HepG2 (cell line): Measurements from ENCODE around the gene TOP2B. TPM values are rescaled to one million over a fixed set of nuclear protein-coding genes. Genes with fewer than 3 reads are reported as not detected.
A peak's percentile ranks its signal among the peaks of the same experiment; 100 is the strongest.

Source experiments
- GATAD2A ChIP-seq: IDR thresholded peaks from 2 replicates; pipeline ENCODE4 v1.6.1; 2016
- GMEB1 ChIP-seq: sonication (generic); formaldehyde crosslinking; IDR thresholded peaks from 2 replicates; pipeline ENCODE4 v1.5.1; 2020; ENCODE audit warnings: missing genetic modification reagents, mild to moderate bottlenecking, borderline replicate concordance
- HDAC2 ChIP-seq: sonication (generic); formaldehyde crosslinking; IDR thresholded peaks from 2 replicates; pipeline ENCODE4 v1.4.0; 2020; ENCODE audit warnings: missing genetic modification reagents
- HHEX ChIP-seq: IDR thresholded peaks from 2 replicates; pipeline ENCODE4 v1.6.1; 2016; ENCODE audit warnings: control low read depth
- HOXA3 ChIP-seq: sonication (generic); formaldehyde crosslinking; IDR thresholded peaks from 2 replicates; pipeline ENCODE4 v1.5.0; 2020; ENCODE audit warnings: missing genetic modification reagents
- KDM1A ChIP-seq: IDR thresholded peaks from 2 replicates; pipeline ENCODE4 v1.6.1; 2016; ENCODE audit warnings: missing compliant biosample characterization
- KDM5A ChIP-seq: fragments of 200-600 bp; sonication (generic); IDR thresholded peaks from 2 replicates; pipeline ENCODE4 v1.7.0; 2018; ENCODE audit warnings: antibody characterized with exemption, mild to moderate bottlenecking, low read length, borderline replicate concordance
- LRRFIP1 ChIP-seq: sonication (generic); formaldehyde crosslinking; conservative IDR thresholded peaks from 2 replicates; pipeline ENCODE4 v1.4.0; 2020; ENCODE audit warnings: missing genetic modification reagents
- NAIF1 ChIP-seq: sonication (generic); formaldehyde crosslinking; IDR thresholded peaks from 2 replicates; pipeline ENCODE4 v1.5.0; 2020; ENCODE audit warnings: mild to moderate bottlenecking, missing genetic modification reagents, borderline replicate concordance
- NCOA1 ChIP-seq: sonication (generic); formaldehyde crosslinking; IDR thresholded peaks from 2 replicates; pipeline ENCODE4 v1.9.0; 2021; ENCODE audit warnings: missing genetic modification reagents
- NFE2L1 ChIP-seq: sonication (generic); formaldehyde crosslinking; IDR thresholded peaks from 2 replicates; pipeline ENCODE4 v1.4.0; 2020; ENCODE audit warnings: missing genetic modification reagents, mild to moderate bottlenecking, borderline replicate concordance
- NRL ChIP-seq: sonication (generic); formaldehyde crosslinking; IDR thresholded peaks from 2 replicates; pipeline ENCODE4 v1.5.0; 2020; ENCODE audit warnings: missing genetic modification reagents, mild to moderate bottlenecking, moderate library complexity, borderline replicate concordance
- ONECUT2 ChIP-seq: sonication (generic); formaldehyde crosslinking; IDR thresholded peaks from 2 replicates; pipeline ENCODE4 v1.4.0; 2020; ENCODE audit warnings: missing genetic modification reagents
- PITX1 ChIP-seq: sonication (generic); formaldehyde crosslinking; IDR thresholded peaks from 2 replicates; pipeline ENCODE4 v1.5.1; 2020; ENCODE audit warnings: mild to moderate bottlenecking, missing genetic modification reagents
- PRMT3 ChIP-seq: sonication (generic); formaldehyde crosslinking; IDR thresholded peaks from 2 replicates; pipeline ENCODE4 v1.8.1; 2022; ENCODE audit warnings: low read depth, mild to moderate bottlenecking, moderate library complexity, missing genetic modification reagents, borderline replicate concordance
- PTBP1 ChIP-seq: fragments of 200-400 bp; formaldehyde crosslinking; IDR thresholded peaks from 2 replicates; pipeline ENCODE4 v1.6.1; 2018; ENCODE audit warnings: low read length, low read depth; ENCODE audit not compliant: poor library complexity, severe bottlenecking
- RARA ChIP-seq: IDR thresholded peaks from 2 replicates; pipeline ENCODE4 v1.6.1; 2016; ENCODE audit warnings: missing genetic modification reagents, missing compliant biosample characterization
- SNAPC2 ChIP-seq: sonication (generic); formaldehyde crosslinking; IDR thresholded peaks from 2 replicates; pipeline ENCODE4 v1.8.1; 2022; ENCODE audit warnings: mild to moderate bottlenecking, missing genetic modification reagents
- SP2 ChIP-seq: sonication (generic); formaldehyde crosslinking; IDR thresholded peaks from 2 replicates; pipeline ENCODE4 v1.5.1; 2020; ENCODE audit warnings: mild to moderate bottlenecking, missing genetic modification reagents
- TBX2 ChIP-seq: sonication (generic); formaldehyde crosslinking; IDR thresholded peaks from 2 replicates; pipeline ENCODE4 v1.5.0; 2020; ENCODE audit warnings: missing genetic modification reagents, mild to moderate bottlenecking, borderline replicate concordance
- TOE1 ChIP-seq: sonication (generic); formaldehyde crosslinking; IDR thresholded peaks from 2 replicates; pipeline ENCODE4 v1.4.0; 2020; ENCODE audit warnings: mild to moderate bottlenecking, missing genetic modification reagents
- ZBTB46 ChIP-seq: sonication (generic); formaldehyde crosslinking; IDR thresholded peaks from 2 replicates; pipeline ENCODE4 v1.4.0; 2020; ENCODE audit warnings: mild to moderate bottlenecking, missing genetic modification reagents, borderline replicate concordance
- ZFP37 ChIP-seq: sonication (generic); formaldehyde crosslinking; IDR thresholded peaks from 2 replicates; pipeline ENCODE4 v1.4.0; 2020; ENCODE audit warnings: missing genetic modification reagents, borderline replicate concordance
- ZKSCAN5 ChIP-seq: sonication (generic); formaldehyde crosslinking; IDR thresholded peaks from 2 replicates; pipeline ENCODE4 v1.5.1; 2020; ENCODE audit warnings: mild to moderate bottlenecking, missing genetic modification reagents
- ZMYM2 ChIP-seq: sonication (generic); formaldehyde crosslinking; IDR thresholded peaks from 2 replicates; pipeline ENCODE4 v1.8.0; 2022; ENCODE audit warnings: mild to moderate bottlenecking, missing genetic modification reagents
- ZNF136 ChIP-seq: sonication (generic); formaldehyde crosslinking; IDR thresholded peaks from 2 replicates; pipeline ENCODE4 v1.8.1; 2022; ENCODE audit warnings: low read depth, mild to moderate bottlenecking, moderate library complexity, missing genetic modification reagents
- ZNF501 ChIP-seq: sonication (generic); formaldehyde crosslinking; IDR thresholded peaks from 2 replicates; pipeline ENCODE4 v1.5.1; 2020; ENCODE audit warnings: mild to moderate bottlenecking, moderate library complexity, missing genetic modification reagents
- ZNF777 ChIP-seq: sonication (generic); formaldehyde crosslinking; IDR thresholded peaks from 2 replicates; pipeline ENCODE4 v1.4.0; 2020; ENCODE audit warnings: missing genetic modification reagents
- polyA plus RNA-seq, 8 experiments: library from polyadenylated mRNA; depleted of rRNA in 3 of 8; stranded (reverse) in 7 of 8; unstranded in 1 of 8; fragments of >200 nt; fragmentation: Illumina TruSeq in 4 of 8; extraction: Trizol in 4 of 8; gene quantifications; 2 replicates each; pipeline versions ENCODE4 v1.2.1 to v1.2.3, GENCODE V29; 2011 to 2016; ENCODE audit warnings: low read depth in 4 of 8, missing spikeins in 1 of 8, mixed read lengths in 1 of 8; ENCODE audit not compliant: insufficient read depth in 1 of 8
- total RNA-seq, 5 experiments: library from RNA; depleted of rRNA; stranded (reverse); fragments of >200 nt; fragmentation: Illumina TruSeq; extraction: Trizol; gene quantifications; 2 replicates each; pipeline ENCODE4 v1.2.3, GENCODE V29; 2016; ENCODE audit warnings: low read depth in 1 of 5

TOP2B gene
- total and polyA plus RNA-seq, 2 of the 13 experiments (the other 11 are each of a cell fraction or from before 2014, with no cell fraction given) = 27.6 to 88.1 TPM

- TF ChIP-seq PRMT3 (no peak), PTBP1 (no peak), TBX2 (CRISPR knock-in tag) (no peak), GMEB1 (CRISPR knock-in tag) (no peak), ZNF501 (no peak), KDM5A (no peak), ZMYM2 (CRISPR knock-in tag) (no peak), TOE1 (CRISPR knock-in tag) (no peak), ZBTB46 (CRISPR knock-in tag) (no peak), SNAPC2 (CRISPR knock-in tag) (no peak), NRL (CRISPR knock-in tag) (no peak), GATAD2A (CRISPR knock-in tag) (peak; percentile 25; the same call in 1 of the 2 replicates), NAIF1 (CRISPR knock-in tag) (no peak), ONECUT2 (CRISPR knock-in tag) (peak; percentile 98), HOXA3 (peak; percentile 36; the same call in 1 of the 2 replicates), NCOA1 (CRISPR knock-in tag) (no peak), ZFP37 (CRISPR knock-in tag) (no peak), RARA (peak; percentile 96), PITX1 (no peak), NFE2L1 (CRISPR knock-in tag) (no peak), ZKSCAN5 (CRISPR knock-in tag) (no peak), HDAC2 (0 out of 2 replicates have a peak, but pooled peaks have one; percentile 22), HHEX (CRISPR knock-in tag) (no peak), SP2 (CRISPR knock-in tag) (no peak), LRRFIP1 (CRISPR knock-in tag) (no peak), KDM1A (CRISPR knock-in tag) (no peak), ZNF136 (CRISPR knock-in tag) (no peak), ZNF777 (no peak)
Observed at GRCh38 chr3:25663347-25663868, 1.3 kb downstream of the TOP2B start (continued).
